ENCODE data around the gene TTC9.

DNA sequence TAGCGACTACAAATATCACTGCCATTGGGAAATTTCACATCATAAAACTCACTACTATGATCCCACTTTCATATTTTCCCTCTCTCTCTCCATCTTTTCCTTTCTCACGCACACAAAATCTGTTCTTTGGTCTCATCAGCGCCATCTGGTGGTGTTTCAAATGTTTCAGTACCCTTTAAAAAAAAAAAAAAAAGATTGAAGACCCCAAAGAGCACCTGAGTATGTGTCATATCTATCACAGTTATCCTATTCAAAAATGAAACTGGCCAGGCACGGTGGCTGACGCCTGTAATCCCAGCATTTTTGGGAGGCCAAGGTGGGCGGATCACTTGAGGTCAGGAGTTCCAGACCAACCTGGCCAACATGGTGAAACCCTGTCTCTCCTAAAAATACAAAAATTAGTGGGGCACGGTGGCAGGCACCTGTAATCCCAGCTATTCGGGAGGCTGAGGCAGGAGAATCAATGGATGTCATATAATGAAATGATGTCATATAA lies 72.4 kb downstream of the TTC9 start:
- TF ChIP-seq, protein P1, sequence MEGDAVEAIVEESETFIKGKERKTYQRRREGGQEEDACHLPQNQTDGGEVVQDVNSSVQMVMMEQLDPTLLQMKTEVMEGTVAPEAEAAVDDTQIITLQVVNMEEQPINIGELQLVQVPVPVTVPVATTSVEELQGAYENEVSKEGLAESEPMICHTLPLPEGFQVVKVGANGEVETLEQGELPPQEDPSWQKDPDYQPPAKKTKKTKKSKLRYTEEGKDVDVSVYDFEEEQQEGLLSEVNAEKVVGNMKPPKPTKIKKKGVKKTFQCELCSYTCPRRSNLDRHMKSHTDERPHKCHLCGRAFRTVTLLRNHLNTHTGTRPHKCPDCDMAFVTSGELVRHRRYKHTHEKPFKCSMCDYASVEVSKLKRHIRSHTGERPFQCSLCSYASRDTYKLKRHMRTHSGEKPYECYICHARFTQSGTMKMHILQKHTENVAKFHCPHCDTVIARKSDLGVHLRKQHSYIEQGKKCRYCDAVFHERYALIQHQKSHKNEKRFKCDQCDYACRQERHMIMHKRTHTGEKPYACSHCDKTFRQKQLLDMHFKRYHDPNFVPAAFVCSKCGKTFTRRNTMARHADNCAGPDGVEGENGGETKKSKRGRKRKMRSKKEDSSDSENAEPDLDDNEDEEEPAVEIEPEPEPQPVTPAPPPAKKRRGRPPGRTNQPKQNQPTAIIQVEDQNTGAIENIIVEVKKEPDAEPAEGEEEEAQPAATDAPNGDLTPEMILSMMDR (IDR thresholded peaks at IDR 0.05; ENCODE audit: insufficient read depth, low read length, poor library complexity, severe bottlenecking), result peak; percentile 74
- no peak for TF ChIP-seq EZH2phosphoT487 (conservative IDR thresholded peaks at IDR 0.05; ENCODE audit: low read length)
